WTC11 (cell line): ENCODE measurements around the gene CHIA. TPM values are rescaled to one million over a fixed set of nuclear protein-coding genes. Genes with fewer than 3 reads are reported as not detected.

Experiments used
- ATAC-seq: fragments of 200-7000 bp; cut with Tn5 transposase; 2 replicates; pipeline ENCODE4 v1.10.0; 2021; ENCODE audit warnings: mild to moderate bottlenecking, moderate library complexity
- CTCF ChIA-PET: fragments of 300-600 bp; sonication (Branson Sonifier 250); formaldehyde crosslinking; loops from one replicate; lab custom pipeline; 2021; ENCODE audit warnings: antibody characterized with exemption; lab: Charles Lee
- POLR2A ChIA-PET: fragments of 350-600 bp; sonication (Branson Sonifier 250); formaldehyde crosslinking; loops from one replicate; lab custom pipeline; 2021; ENCODE audit warnings: antibody characterized with exemption; lab: Charles Lee
- DNase-seq: peaks from one replicate; pipeline ENCODE4 v3.0.0; 2021; ENCODE audit warnings: low spot score
- H3K27ac Mint-ChIP-seq: 2 replicates; pipeline ENCODE4 v1.8.0; 2021; ENCODE audit warnings: mixed read lengths
- H3K27me3 Mint-ChIP-seq: 2 replicates; pipeline ENCODE4 v1.8.0; 2021; ENCODE audit warnings: low read depth, mild to moderate bottlenecking, moderate library complexity, mixed read lengths
- H3K36me3 Mint-ChIP-seq: 2 replicates; pipeline ENCODE4 v1.8.0; 2021; ENCODE audit warnings: mixed read lengths
- H3K4me1 Mint-ChIP-seq: 2 replicates; pipeline ENCODE4 v1.8.0; 2022; ENCODE audit warnings: mixed read lengths
- H3K4me3 Mint-ChIP-seq: 2 replicates; pipeline ENCODE4 v1.8.0; 2021; ENCODE audit warnings: mild to moderate bottlenecking, moderate library complexity, mixed read lengths
- H3K9me3 Mint-ChIP-seq: 2 replicates; pipeline ENCODE4 v1.8.0; 2021; ENCODE audit warnings: mixed read lengths
- E2F4 ChIP-seq: sonication (generic); formaldehyde crosslinking; IDR thresholded peaks from 2 replicates; pipeline ENCODE4 v1.8.1; 2022; ENCODE audit warnings: low read depth, mild to moderate bottlenecking, moderate library complexity, missing genetic modification reagents, borderline replicate concordance
- ESRRA ChIP-seq: sonication (generic); formaldehyde crosslinking; IDR thresholded peaks from 2 replicates; pipeline ENCODE4 v1.8.1; 2022; ENCODE audit warnings: mild to moderate bottlenecking, missing genetic modification reagents, borderline replicate concordance
- GRHL2 ChIP-seq: fragments of 250-450 bp; sonication (Bioruptor Pico); IDR thresholded peaks from 2 replicates; pipeline ENCODE4 v1.8.0; 2022; ENCODE audit warnings: mild to moderate bottlenecking, moderate library complexity; ENCODE audit not compliant: insufficient replicate concordance, severe bottlenecking
- IRF1 ChIP-seq: sonication (generic); formaldehyde crosslinking; IDR thresholded peaks from 2 replicates; pipeline ENCODE4 v1.8.0; 2023; ENCODE audit warnings: missing genetic modification reagents
- JUN ChIP-seq: sonication (generic); formaldehyde crosslinking; IDR thresholded peaks from 2 replicates; pipeline ENCODE4 v1.8.0; 2023; ENCODE audit warnings: mild to moderate bottlenecking, missing genetic modification reagents
- MXD4 ChIP-seq: fragments of 250-450 bp; sonication (Bioruptor Pico); IDR thresholded peaks from 2 replicates; pipeline ENCODE4 v1.8.0; 2021; ENCODE audit warnings: mild to moderate bottlenecking, moderate library complexity, borderline replicate concordance
- NFYB ChIP-seq: sonication (generic); formaldehyde crosslinking; conservative IDR thresholded peaks from 2 replicates; pipeline ENCODE4 v1.8.0; 2022; ENCODE audit warnings: low read depth, missing genetic modification reagents
- PRRX2 ChIP-seq: fragments of 250-450 bp; sonication (Bioruptor Pico); IDR thresholded peaks from 2 replicates; pipeline ENCODE4 v1.8.0; 2021; ENCODE audit warnings: mild to moderate bottlenecking
- SP1 ChIP-seq: sonication (generic); formaldehyde crosslinking; conservative IDR thresholded peaks from 2 replicates; pipeline ENCODE4 v1.8.1; 2022; ENCODE audit warnings: missing genetic modification reagents
- TCF7 ChIP-seq: sonication (generic); formaldehyde crosslinking; IDR thresholded peaks from 2 replicates; pipeline ENCODE4 v1.8.0; 2022; ENCODE audit warnings: mild to moderate bottlenecking, low read depth, missing genetic modification reagents, moderate library complexity
- TP53 ChIP-seq: sonication (generic); formaldehyde crosslinking; IDR thresholded peaks from 2 replicates; pipeline ENCODE4 v1.8.1; 2023; ENCODE audit warnings: mild to moderate bottlenecking, missing genetic modification reagents
- ZNF121 ChIP-seq: sonication (generic); formaldehyde crosslinking; IDR thresholded peaks from 2 replicates; pipeline ENCODE4 v1.8.0; 2023; ENCODE audit warnings: missing genetic modification reagents
- ZNF263 ChIP-seq: sonication (generic); formaldehyde crosslinking; IDR thresholded peaks from 2 replicates; pipeline ENCODE4 v1.8.1; 2022; ENCODE audit warnings: low read depth, mild to moderate bottlenecking, moderate library complexity, missing genetic modification reagents
- total RNA-seq: library from RNA; stranded (reverse); gene quantifications from 3 replicates; pipeline ENCODE4 v1.2.3, GENCODE V29; 2021
- TF ChIP-seq, protein P1 (sequence below): sonication (generic); formaldehyde crosslinking; IDR thresholded peaks from 2 replicates; pipeline ENCODE4 v1.8.1; 2023; ENCODE audit warnings: mild to moderate bottlenecking, missing genetic modification reagents

Gene CHIA
- total RNA-seq, 1 experiment from 2014 or later: not detected

DNA sequence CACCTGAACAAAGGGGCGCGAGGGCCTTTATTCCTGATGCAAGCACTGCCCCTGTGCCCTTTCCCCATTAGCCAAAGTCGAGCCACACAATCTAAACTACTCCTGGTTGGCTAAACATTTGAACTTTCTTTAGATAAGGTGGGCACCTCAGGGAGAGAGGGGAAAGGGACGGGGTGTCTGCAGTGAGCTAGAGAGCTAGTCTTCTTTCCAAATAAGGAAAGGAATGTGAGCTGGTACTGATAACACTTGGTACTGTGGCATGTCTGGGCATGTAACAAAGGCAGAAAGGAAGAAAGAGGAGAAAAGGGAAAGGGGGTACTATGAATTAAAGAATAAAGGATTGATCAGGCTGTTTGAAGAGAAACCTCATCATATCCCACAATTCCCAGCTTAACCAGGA lies 74.0 kb downstream of the CHIA start:
- POLR2A ChIA-PET: no interaction called here
- DNase-seq (no peak), ATAC-seq (peak; percentile 59)
- Mint-ChIP-seq H3K4me3 (no peak overlapping the region), H3K36me3 (no peaks in the 10 kb centered on the region), H3K27ac (peak overlapping the region; percentile 69), H3K4me1 (peaks cover 52% of the 10 kb centered on the region), H3K9me3 (no peaks in the 10 kb centered on the region; the same call in 1 of the 2 replicates), H3K27me3 (no peaks in the 10 kb centered on the region; the same call in 1 of the 2 replicates)
- CTCF ChIA-PET: interaction anchor here (0.8 to 1.5 kb wide), 2 partner anchors 142 to 143 kb away, joined by 3 read pairs; no protein-coding TSS in a partner anchor
- no peak for TF ChIP-seq IRF1 (CRISPR knock-in tag)
- peak; percentile 95 for TF ChIP-seq TP53 (CRISPR knock-in tag)

GRCh38 chr1:111366256-111366655 lies 75.6 kb downstream of the CHIA start:
- no peaks in the 10 kb centered on the region for H3K36me3 Mint-ChIP-seq
- POLR2A ChIA-PET: no interaction called here
- no peak for DNase-seq
- TF ChIP-seq MXD4 (CRISPR knock-in tag) (no peak), ESRRA (CRISPR knock-in tag) (no peak), NFYB (no peak), PRRX2 (CRISPR knock-in tag) (no peak)
- TF ChIP-seq, protein P1, sequence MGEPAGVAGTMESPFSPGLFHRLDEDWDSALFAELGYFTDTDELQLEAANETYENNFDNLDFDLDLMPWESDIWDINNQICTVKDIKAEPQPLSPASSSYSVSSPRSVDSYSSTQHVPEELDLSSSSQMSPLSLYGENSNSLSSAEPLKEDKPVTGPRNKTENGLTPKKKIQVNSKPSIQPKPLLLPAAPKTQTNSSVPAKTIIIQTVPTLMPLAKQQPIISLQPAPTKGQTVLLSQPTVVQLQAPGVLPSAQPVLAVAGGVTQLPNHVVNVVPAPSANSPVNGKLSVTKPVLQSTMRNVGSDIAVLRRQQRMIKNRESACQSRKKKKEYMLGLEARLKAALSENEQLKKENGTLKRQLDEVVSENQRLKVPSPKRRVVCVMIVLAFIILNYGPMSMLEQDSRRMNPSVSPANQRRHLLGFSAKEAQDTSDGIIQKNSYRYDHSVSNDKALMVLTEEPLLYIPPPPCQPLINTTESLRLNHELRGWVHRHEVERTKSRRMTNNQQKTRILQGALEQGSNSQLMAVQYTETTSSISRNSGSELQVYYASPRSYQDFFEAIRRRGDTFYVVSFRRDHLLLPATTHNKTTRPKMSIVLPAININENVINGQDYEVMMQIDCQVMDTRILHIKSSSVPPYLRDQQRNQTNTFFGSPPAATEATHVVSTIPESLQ: no peak
- no peaks in the 10 kb centered on the region; the same call in 1 of the 2 replicates for H3K27me3 Mint-ChIP-seq
- peaks cover 40% of the 10 kb centered on the region for H3K4me1 Mint-ChIP-seq
- CTCF ChIA-PET: interaction anchor here (1.1 kb wide), 1 partner anchor 20 kb away, joined by 3 read pairs; no protein-coding TSS in a partner anchor
- H3K27ac Mint-ChIP-seq: peak overlapping the region; percentile 24
- no peak overlapping the region for H3K4me3 Mint-ChIP-seq
- no peaks in the 10 kb centered on the region for H3K9me3 Mint-ChIP-seq
- no peak for ATAC-seq

DNA sequence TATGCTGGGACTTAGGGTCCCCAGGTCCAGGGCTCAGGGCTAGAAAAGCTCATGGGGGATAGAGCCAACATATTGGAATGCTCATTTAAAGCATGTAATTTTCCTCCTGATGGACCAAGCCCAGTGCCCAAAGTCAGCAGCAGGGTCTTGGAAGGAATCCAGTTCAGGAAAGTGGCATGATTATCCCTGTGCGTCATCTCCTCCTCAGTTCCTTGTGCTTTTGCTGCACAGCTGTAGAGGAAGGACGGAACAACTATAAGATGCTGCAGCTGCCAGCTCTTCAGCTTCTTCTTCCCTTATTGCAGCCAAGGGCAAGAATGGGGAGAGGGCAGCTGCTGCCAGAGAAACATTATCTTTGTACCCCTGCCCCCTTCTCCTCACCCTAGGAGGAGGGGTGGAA lies 78.5 kb downstream of the CHIA start:
- no peak overlapping the region for H3K27ac Mint-ChIP-seq
- CTCF ChIA-PET: interaction anchor here (0.8 to 1.3 kb wide), 2 partner anchors 31 to 113 kb away, joined by 4 read pairs; no protein-coding TSS in a partner anchor
- peaks cover 24% of the 10 kb centered on the region for H3K4me1 Mint-ChIP-seq

More for the DNA sequence above, 78.5 kb downstream of the CHIA start:
- Mint-ChIP-seq H3K9me3 (no peaks in the 10 kb centered on the region), H3K27me3 (no peaks in the 10 kb centered on the region; the same call in 1 of the 2 replicates), H3K36me3 (no peaks in the 10 kb centered on the region), H3K4me3 (no peak overlapping the region)
- POLR2A ChIA-PET: no interaction called here
- DNase-seq (no peak), ATAC-seq (no peak)
- TF ChIP-seq E2F4 (CRISPR knock-in tag) (no peak), JUN (no peak), ZNF263 (CRISPR knock-in tag) (no peak), GRHL2 (CRISPR knock-in tag) (no peak), TCF7 (CRISPR knock-in tag) (no peak), ZNF121 (CRISPR knock-in tag) (no peak), SP1 (no peak)
- TF ChIP-seq, protein P1: no peak
